GM10266 (cell line): ENCODE measurements around the gene DUS4L.

Source experiments
- DNase-seq: peaks from one replicate; pipeline ENCODE4 v3.0.0; 2012; ENCODE audit errors: extremely low spot score
- CTCF ChIP-seq: IDR thresholded peaks from 2 replicates; pipeline ENCODE4 v1.5.1; 2012; ENCODE audit warnings: mild to moderate bottlenecking, low read depth; ENCODE audit not compliant: control insufficient read depth, insufficient read depth; ENCODE audit errors: missing control alignments

DUS4L gene

DNA sequence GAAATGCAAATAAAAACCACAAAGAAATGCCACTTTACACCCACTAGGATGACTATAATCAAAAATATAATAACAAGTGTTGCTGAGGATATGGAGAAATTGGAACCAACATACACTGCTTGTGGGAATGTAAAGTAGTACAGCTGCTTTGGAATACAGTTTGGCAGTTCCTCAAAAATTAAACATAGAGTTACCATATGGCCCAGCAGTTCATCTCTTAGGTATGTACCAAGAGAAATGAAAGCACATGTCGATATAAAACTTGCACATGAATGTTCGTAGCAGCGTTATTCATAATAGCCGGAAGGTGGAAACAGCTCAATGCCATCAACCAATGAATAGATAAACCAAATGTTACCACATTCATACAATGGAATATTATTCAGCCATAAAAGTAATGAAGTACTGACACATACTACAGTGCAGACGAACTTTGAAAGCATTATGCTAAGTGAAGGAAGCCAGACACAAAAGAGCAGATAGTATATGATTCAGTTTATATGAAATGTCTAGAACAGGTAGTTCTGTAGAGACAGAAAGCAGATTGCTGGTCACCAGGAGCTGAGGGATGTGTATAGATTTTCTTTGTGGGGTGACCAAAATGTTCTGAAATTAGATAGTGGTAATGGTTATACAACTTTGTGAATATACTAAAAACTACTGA, 28.7 kb downstream of the DUS4L start:
- TF ChIP-seq CTCF = no peak
- no peak for DNase-seq

DNA sequence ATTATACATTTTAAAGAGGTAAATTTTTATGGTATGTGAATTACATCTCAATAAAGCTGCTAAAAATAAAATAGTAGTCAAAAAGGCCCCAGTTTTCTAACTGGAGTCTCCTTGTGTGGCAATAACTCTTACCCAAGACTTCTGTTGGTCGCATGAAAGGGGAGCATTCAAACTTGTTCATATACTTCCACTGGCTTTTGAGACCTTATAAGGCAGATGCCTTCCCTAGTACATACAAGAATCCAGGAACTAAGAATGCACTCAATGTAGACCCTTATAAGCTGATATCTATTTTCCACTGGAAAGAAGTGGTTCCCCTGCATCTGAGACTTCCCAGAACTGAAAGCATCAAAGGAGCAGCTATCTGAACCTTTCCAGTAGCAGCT, 29.2 kb downstream of the DUS4L start:
- no peak for DNase-seq
- TF ChIP-seq CTCF = no peak

DNA sequence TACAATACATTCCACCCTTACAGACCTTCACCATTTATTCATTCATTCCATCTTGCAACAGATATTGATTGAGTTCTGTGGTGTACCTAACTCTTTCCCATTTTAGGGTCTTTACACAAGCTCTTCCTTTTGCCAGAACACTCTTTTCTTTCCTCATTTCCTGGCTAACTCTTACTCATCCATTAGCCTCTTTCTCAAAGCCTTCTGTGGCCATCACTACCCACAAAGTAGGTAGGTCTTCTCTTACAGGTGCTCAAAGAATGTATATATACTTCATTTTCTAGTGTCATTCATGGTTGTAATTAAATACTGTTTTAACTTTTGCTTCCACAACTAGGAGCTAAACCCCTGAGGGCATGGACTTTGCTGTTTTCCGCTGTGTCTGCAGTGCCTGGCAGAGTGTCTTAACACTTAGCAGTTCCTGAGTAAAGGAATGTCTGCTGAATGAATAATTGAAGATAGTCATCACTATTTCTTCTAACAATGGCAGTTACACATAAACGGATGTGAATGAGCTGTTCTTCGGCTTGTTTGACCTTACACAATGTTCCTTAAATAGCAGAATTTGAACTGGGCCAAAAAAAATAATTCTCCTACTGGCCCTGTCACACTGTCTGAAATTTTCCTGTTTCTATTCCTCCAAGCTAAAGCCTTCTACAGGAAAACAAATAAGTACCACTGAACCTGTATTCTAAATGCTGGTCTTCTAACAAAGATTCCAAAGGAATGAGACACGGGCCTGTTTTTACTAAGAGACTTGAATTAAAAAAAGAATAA, 31.4 kb downstream of the DUS4L start:
- no peak for TF ChIP-seq CTCF
- DNase-seq = no peak

DNA sequence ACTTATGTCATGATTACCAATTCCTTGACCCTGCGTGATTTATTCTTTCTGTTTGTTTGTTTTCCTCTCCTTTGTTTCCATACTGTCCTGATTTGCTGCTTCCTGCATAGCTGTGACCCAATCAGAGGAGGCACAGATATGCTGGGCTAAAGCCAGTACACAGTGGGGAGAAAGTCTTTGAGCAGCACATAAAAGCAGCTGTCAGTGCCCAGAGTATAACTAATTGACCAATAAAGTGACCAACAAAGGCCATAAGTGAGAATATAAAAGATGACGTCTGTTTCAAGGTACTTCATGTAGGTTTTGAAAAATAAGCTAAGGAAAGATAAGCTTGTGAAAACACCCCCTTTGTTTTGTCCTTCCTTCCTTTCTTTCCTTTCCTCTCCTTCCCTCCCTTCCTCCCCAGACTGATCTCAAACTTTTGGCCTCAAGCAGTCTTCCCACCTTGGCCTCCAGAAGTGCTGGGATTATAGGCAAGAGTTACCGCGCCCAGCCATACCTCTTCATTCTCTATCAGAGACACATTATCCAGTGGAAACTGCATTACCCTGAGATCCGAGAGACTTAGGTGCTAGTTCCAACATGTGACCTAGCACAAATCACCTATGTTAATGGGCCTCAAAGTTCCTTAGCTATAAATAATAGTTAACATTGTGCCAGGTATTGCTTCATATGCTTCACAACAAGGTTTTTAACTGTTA, 33.3 kb downstream of the DUS4L start:
- TF ChIP-seq CTCF = no peak
- no peak for DNase-seq

DNA sequence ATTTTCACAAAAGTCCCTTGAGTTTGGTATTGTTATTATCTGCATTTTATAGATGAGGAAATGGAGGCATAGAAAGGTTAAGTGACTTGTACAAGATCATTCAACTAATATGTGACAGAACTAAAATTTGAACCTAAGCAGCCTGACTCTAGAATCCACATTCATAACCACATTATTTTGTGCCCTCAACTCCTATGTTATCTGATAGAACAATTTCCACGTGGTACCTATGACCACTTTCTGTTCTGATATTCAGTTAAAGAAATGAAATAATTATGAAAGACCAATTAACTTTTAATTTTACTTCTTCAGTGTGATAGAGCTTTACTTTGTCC, 33.8 kb downstream of the DUS4L start:
- no peak for DNase-seq
- no peak for TF ChIP-seq CTCF

GRCh38 chr7:107597953-107598352, 34.2 kb downstream of the DUS4L start:
- DNase-seq = no peak
- TF ChIP-seq CTCF = no peak

DNA sequence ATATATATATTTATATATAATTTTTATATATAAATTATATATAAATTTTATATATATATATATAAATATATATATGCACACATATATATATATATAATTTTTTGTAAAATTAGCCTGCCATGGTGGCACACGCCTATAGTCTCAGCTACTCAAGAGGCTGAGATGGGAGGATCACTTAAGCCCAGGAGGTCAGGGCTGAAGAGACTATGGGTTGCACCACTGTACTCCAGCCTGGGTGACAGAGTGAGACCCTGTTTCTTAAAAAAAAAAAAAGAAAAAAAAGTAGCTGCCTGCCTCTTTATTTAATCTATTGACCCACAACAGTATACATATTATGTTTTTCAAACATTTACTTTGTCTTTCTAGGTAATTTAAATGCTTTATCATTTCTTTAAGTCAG, 35.5 kb downstream of the DUS4L start:
- no peak for TF ChIP-seq CTCF
- no peak for DNase-seq
